Parathyroid adenoma (tissue), 2 donors: ENCODE results near the gene NRIP2.
A peak's percentile ranks its signal among the peaks of the same experiment; 100 is the strongest.

ENCODE experiments used
- H2AFZ ChIP-seq: fragments of 300-600 bp; sonication (generic); one replicate; pipeline ENCODE4 v1.7.0; 2017; ENCODE audit warnings: antibody characterized with exemption, mild to moderate bottlenecking
- H3K27ac ChIP-seq: fragments of 300-600 bp; sonication (generic); one replicate; pipeline ENCODE4 v1.7.0; 2017
- H3K27me3 ChIP-seq: fragments of 300-600 bp; sonication (generic); one replicate; pipeline ENCODE4 v1.7.0; 2017; ENCODE audit warnings: low read length; ENCODE audit not compliant: control insufficient read depth, insufficient read depth
- H3K36me3 ChIP-seq: fragments of 300-600 bp; sonication (generic); one replicate; pipeline ENCODE4 v1.7.0; 2017; ENCODE audit warnings: low read length; ENCODE audit not compliant: control insufficient read depth, insufficient read depth
- H3K4me1 ChIP-seq: fragments of 300-600 bp; sonication (generic); one replicate; pipeline ENCODE4 v1.7.0; 2017; ENCODE audit warnings: control low read depth
- H3K4me2 ChIP-seq: fragments of 300-600 bp; sonication (generic); one replicate; pipeline ENCODE4 v1.7.0; 2017; ENCODE audit warnings: low read length
- H3K4me3 ChIP-seq: fragments of 300-600 bp; sonication (generic); one replicate; pipeline ENCODE4 v1.7.0; 2017; ENCODE audit warnings: low read depth, low read length
- H3K79me2 ChIP-seq: fragments of 300-600 bp; sonication (generic); one replicate; pipeline ENCODE4 v1.7.0; 2017; ENCODE audit warnings: control low read depth
- H3K9ac ChIP-seq: fragments of 300-600 bp; sonication (generic); one replicate; pipeline ENCODE4 v1.7.0; 2017; ENCODE audit warnings: mild to moderate bottlenecking
- H3K9me3 ChIP-seq: fragments of 300-600 bp; sonication (generic); one replicate; pipeline ENCODE4 v1.7.0; 2017; ENCODE audit warnings: low read length; ENCODE audit not compliant: control insufficient read depth
- CTCF ChIP-seq: fragments of 300-600 bp; sonication (generic); IDR thresholded peaks from one replicate; pipeline ENCODE4 v1.7.0; 2017; ENCODE audit warnings: antibody characterized with exemption, mild to moderate bottlenecking
- donor health status: primary hyperparathyroidism.

The NRIP2 gene

DNA sequence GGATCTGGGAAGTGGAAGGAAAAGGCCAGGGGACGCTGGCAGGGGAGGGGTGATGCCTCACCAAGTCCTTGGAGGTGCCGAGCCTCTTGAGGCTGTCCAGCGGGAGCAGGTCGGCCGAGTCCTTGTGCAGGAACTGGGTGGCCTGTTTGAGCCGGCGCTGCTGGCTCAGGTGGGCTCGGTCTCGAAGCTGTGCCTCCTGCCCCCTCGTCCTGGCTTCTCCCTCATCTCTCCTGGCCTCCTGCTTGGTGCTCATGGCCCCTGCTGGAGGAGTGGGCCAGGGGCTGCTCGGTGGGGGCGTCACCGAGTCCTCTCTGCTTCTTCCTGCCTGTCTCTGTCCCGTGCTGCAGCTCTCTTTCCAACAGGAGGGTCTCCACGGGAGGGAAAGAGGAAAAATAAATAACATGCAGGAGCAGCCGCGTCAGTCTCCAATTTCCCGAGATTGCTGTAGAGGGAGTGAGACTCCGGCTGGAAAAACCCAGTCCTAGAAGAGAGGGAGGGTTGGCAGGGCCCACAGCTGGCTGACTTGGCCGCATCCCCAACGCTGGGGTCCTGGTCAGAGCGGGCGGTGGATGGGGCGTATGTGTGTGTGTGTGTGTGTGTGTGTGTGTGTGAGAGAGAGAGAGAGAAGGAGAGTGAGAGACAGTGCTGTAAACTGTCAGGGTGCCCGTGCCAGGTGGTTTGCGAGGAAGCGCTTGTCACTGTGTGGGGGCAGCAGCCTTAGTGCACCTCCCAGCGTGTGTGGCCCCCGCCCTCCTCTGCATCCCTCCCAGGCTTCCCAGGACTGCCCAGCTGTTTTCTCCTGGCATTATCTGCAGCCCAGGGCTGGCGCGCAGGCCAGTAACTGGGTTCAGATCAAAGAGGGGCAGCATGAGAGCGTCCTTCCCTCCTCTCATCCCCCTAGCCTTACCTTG lies at the start of gene NRIP2:
NRIP2 (minus strand) TSS at position 455 of the 911 bp plus-strand sequence; CDS start at position 403, 52 bp downstream.
- Histone ChIP-seq H3K27me3 (no peaks in the 10 kb centered on the region), H2AFZ (no peak within 1 kb of the TSS), H3K36me3 (no peaks in the 10 kb centered on the region), H3K4me2 (no peak within 1 kb of the TSS), H3K9me3 (no peaks in the 10 kb centered on the region), H3K4me1 (no peaks in the 10 kb centered on the region), H3K27ac (no peak within 1 kb of the TSS), H3K4me3 (no peak within 1 kb of the TSS), H3K9ac (no peak within 1 kb of the TSS), H3K79me2 (no peaks in the 10 kb centered on the region)
- TF ChIP-seq CTCF, result no peak

DNA sequence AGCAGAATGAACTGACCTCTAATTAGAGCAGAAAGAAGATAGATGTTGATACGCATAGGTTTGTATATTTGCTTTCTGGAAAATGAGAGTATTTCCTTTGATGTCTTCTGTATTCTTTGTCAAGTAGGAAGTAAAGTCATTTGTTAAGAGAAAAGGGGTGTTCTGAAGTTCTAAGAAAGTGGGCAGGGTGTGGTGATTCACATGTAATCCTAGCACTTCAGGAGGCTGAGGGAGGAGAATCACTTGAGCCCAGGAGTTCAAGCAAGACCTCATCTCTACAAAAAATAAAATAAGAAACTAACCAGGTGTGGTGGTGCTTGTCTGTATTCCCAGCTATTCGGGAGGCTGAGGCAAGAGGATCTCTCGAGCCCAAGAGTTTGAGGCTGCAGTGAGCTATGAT lies 45.0 kb upstream of the NRIP2 start:
- H3K4me1 ChIP-seq, result peaks cover 8% of the 10 kb centered on the region

GRCh38 chr12:2877953-2878732 lies 43.3 kb upstream of the NRIP2 start:
- TF ChIP-seq CTCF, result no peak

More for the DNA sequence above, 45.0 kb upstream of the NRIP2 start:
- Histone ChIP-seq H3K9ac (no peak overlapping the region), H3K36me3 (no peaks in the 10 kb centered on the region), H3K4me3 (no peak overlapping the region), H3K4me2 (no peak overlapping the region), H3K27me3 (no peaks in the 10 kb centered on the region), H3K9me3 (no peaks in the 10 kb centered on the region), H3K79me2 (peaks cover 23% of the 10 kb centered on the region), H3K27ac (no peak overlapping the region), H2AFZ (no peak overlapping the region)
- TF ChIP-seq CTCF, result no peak

GRCh38 chr12:2877047-2877952 lies 42.5 kb upstream of the NRIP2 start, which contains the start of the genes FOXM1 and RHNO1:
Gene FOXM1 (minus strand): TSS chr12:2877174. CDS start chr12:2874478, 2,696 bp downstream.
Gene RHNO1 (plus strand): TSS chr12:2877223. CDS start chr12:2885367, 8,144 bp downstream.
- peak within 1 kb of the TSS; percentile 97 for H2AFZ ChIP-seq
- H3K79me2 ChIP-seq, result peaks cover 23% of the 10 kb centered on the region
- peak within 1 kb of the TSS; percentile 78 for H3K9ac ChIP-seq
- H3K4me3 ChIP-seq, result peak within 1 kb of the TSS; percentile 89
- H3K9me3 ChIP-seq, result no peaks in the 10 kb centered on the region
- peak; percentile 18 for TF ChIP-seq CTCF
- peaks cover 8% of the 10 kb centered on the region for H3K4me1 ChIP-seq
- H3K27me3 ChIP-seq, result no peaks in the 10 kb centered on the region
- peak within 1 kb of the TSS; percentile 80 for H3K27ac ChIP-seq
- peak within 1 kb of the TSS; percentile 91 for H3K4me2 ChIP-seq
- H3K36me3 ChIP-seq, result no peaks in the 10 kb centered on the region

More at GRCh38 chr12:2877953-2878732, 43.3 kb upstream of the NRIP2 start:
- Histone ChIP-seq H3K4me2 (peak overlapping the region; percentile 91), H3K9me3 (no peaks in the 10 kb centered on the region), H2AFZ (peak overlapping the region; percentile 97), H3K4me3 (peak overlapping the region; percentile 89), H3K36me3 (no peaks in the 10 kb centered on the region), H3K79me2 (peaks cover 23% of the 10 kb centered on the region), H3K9ac (no peak overlapping the region), H3K4me1 (peaks cover 8% of the 10 kb centered on the region), H3K27me3 (no peaks in the 10 kb centered on the region), H3K27ac (peak overlapping the region; percentile 80)
